Retinal pigment epithelial cell (primary cell): Measurements from ENCODE around the gene MCF2L.

Source experiments
- DNase-seq: peaks from one replicate; pipeline ENCODE4 v3.0.0-alpha.2; 2010; ENCODE audit warnings: low read depth
- H3K4me3 ChIP-seq: 2 replicates; pipeline ENCODE4 v1.5.1; 2011; ENCODE audit warnings: mild to moderate bottlenecking, low read length, control low read depth, moderate library complexity
- TF ChIP-seq, protein P1 (sequence below): conservative IDR thresholded peaks from 2 replicates; pipeline ENCODE4 v1.5.1; 2011; ENCODE audit warnings: low read depth, low read length, control low read depth, inconsistent platforms

Gene MCF2L

DNA sequence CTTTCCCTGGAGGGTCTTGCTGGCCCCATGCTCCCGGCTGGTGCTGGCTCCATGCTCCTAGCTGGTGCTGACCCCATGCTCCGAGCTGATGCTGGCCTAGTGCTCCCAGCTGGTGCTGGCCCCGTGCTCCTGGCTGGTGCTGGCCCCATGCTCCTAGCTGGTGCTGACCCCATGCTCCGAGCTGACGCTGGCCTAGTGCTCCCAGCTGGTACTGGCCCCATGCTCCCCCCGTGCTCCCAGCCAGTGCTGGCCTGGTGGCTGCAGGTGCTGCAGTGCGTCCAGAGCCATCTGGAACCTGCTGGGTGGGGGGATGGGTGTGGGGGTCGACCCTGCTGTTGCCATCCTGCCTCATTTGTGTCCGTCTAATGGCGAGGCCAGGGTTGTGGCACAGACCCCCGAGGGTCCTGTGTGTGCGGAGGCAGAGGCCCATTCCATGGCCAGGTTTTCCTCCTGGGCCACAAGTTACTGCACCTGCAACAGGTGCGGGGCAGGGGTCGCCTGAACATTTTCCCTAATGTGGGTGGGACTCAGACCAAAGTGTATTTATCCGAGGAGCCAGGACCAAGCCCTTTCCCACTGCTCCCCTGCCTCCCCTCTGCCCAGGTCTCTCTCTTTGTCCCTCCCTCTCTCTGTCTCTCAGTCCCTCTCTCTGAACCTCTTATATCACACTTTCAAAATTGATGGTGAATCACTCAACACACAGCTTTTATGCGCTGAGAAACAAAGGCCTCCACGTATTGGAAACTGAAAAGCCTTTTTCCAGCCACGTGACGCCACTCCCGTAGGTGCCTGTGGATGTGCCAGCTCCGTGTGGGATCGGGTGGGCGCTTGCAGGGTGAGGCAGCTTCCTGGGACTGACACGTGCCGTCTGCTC is 45.1 kb downstream of the MCF2L start:
- H3K4me3 ChIP-seq, result no peak overlapping the region
- no peak for DNase-seq
- TF ChIP-seq, protein P1, sequence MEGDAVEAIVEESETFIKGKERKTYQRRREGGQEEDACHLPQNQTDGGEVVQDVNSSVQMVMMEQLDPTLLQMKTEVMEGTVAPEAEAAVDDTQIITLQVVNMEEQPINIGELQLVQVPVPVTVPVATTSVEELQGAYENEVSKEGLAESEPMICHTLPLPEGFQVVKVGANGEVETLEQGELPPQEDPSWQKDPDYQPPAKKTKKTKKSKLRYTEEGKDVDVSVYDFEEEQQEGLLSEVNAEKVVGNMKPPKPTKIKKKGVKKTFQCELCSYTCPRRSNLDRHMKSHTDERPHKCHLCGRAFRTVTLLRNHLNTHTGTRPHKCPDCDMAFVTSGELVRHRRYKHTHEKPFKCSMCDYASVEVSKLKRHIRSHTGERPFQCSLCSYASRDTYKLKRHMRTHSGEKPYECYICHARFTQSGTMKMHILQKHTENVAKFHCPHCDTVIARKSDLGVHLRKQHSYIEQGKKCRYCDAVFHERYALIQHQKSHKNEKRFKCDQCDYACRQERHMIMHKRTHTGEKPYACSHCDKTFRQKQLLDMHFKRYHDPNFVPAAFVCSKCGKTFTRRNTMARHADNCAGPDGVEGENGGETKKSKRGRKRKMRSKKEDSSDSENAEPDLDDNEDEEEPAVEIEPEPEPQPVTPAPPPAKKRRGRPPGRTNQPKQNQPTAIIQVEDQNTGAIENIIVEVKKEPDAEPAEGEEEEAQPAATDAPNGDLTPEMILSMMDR, result no peak

DNA sequence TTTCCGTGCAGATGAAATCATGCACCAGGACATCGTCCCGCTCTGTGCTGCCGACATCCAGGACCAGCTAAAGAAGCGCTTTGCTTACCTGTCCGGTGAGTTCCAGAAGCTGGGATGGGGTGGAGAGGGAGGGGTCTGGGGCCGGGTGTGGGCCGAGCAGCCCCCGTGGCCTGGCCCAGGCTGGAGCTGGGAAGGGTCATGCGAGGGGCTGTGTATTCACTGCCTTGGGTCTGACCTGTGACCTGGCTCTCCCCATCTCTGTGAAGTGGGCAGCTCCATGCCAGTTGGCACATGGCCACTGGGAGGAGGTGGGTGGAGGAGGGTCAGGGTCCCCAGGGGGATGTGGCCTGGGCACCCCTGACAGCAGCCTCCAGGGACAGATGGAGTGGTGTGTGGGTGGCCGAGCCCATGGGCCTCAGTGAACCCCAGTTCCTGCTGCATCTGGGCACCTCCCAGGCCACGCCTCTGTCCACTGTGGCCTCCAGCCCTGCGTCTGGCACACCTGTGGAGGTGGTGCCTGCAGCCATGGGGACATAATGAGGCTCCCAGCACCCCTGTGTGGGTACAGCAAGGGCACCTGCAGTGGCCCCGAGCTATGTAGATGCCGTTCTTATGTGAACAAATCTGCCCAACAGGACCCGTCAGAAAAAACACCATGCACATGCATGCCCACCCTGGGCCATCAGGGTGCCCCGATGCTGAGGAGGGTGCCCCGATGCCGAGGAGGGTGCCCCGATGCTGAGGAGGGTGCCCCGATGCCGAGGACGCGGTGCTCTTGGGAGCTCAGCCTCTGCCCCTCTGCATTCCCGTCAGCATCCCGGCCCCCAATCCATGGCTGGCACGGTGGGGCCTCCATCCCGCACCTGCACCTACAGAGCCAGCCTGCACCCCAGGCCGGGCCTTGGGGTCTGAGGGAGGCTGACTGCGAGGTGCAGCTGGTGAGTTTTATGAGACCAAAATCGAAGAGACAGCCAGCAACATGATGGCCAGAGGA is 46.0 kb downstream of the MCF2L start:
- H3K4me3 ChIP-seq, result no peak overlapping the region
- no peak for DNase-seq
- TF ChIP-seq, protein P1, result no peak

DNA sequence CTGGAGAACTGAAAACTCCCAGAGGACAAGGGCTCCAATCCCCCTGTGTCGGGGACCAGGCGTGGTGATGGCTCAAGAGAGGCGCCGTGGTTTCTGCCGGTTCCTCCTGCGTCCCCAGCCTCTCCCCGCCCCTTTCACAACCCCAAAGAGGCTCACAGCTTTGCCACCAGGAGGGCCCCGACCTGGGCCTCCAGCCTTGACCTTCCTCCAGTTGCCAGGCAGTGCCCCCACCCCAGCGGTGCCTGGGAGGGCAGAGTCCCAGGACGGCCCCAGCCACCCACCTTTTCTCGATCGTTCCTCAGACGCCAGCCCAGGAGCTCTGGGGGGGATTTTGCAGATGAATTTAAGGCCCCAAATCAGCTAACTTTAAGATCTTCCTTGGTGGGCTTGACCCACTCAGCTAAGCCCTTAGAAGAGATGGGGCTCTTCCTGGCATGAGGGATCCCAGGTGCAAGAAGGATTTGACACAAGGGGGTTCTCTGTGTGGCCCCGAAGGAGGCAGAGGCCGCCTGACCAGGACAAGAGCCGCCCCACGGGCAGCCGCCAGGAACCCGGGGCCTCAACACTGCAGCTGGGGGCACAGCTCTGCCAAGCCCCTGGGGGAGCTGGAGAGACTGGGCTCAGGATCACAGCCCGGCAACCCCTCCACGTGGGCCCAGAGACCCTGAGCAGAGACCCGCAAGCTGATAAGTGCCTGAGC is 47.0 kb downstream of the MCF2L start:
- TF ChIP-seq, protein P1, result no peak
- DNase-seq, result no peak

GRCh38 chr13:113016526-113017295 is 47.7 kb downstream of the MCF2L start:
- TF ChIP-seq, protein P1, result no peak
- DNase-seq, result no peak
- H3K4me3 ChIP-seq, result no peak overlapping the region

More for the DNA sequence above, 47.0 kb downstream of the MCF2L start:
- H3K4me3 ChIP-seq, result no peak overlapping the region

GRCh38 chr13:113017506-113018215 is 48.6 kb downstream of the MCF2L start:
- TF ChIP-seq, protein P1, result no peak
- no peak overlapping the region for H3K4me3 ChIP-seq

More at GRCh38 chr13:113017506-113018215, 48.6 kb downstream of the MCF2L start:
- DNase-seq, result no peak
